C4-2B (cell line): ENCODE measurements around the gene PDE2A.

Experiments used
- H3K27ac ChIP-seq: fragments of 450-650 bp; 2 replicates; pipeline ENCODE4 v1.5.1; 2017
- CTCF ChIP-seq: fragments of 450-650 bp; conservative IDR thresholded peaks from 2 replicates; pipeline ENCODE4 v1.5.1; 2017; ENCODE audit warnings: mild to moderate bottlenecking
- ZFX ChIP-seq: fragments of 450-650 bp; IDR thresholded peaks from 2 replicates; pipeline ENCODE4 v1.6.1; 2017

The PDE2A gene

GRCh38 chr11:72681226-72682153 lies 7.3 kb upstream of the PDE2A start:
- no peak overlapping the region for H3K27ac ChIP-seq
- TF ChIP-seq CTCF (no peak), ZFX (no peak)

GRCh38 chr11:72680624-72681158 lies 6.5 kb upstream of the PDE2A start:
- no peak for TF ChIP-seq CTCF
- no peak for TF ChIP-seq ZFX
- H3K27ac ChIP-seq = no peak overlapping the region

DNA sequence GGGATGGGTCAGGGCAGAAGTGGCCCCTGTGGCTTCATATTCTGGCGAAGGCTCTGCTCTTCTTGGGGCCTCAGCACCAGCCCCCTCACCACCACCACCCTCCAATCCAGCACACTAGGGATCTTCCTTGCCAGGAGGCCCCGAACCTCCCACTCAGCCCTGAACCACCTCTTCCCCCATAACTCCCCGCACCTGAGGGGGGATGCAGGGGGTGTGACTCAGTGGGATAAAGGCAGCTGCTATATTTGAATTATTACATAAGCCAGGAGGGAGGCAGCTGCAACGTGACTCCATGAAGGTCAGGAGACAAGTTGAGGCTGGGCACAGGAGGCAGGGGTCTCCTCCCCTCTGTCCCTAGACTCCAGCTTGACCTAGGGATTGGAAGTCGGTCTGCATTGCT lies 5.6 kb upstream of the PDE2A start:
- H3K27ac ChIP-seq = no peak overlapping the region
- TF ChIP-seq CTCF (no peak), ZFX (no peak)

- TF ChIP-seq ZFX = no peak
- no peak for TF ChIP-seq CTCF
- no peak overlapping the region for H3K27ac ChIP-seq
Observed at GRCh38 chr11:72678524-72678923, 4.3 kb upstream of the PDE2A start.

DNA sequence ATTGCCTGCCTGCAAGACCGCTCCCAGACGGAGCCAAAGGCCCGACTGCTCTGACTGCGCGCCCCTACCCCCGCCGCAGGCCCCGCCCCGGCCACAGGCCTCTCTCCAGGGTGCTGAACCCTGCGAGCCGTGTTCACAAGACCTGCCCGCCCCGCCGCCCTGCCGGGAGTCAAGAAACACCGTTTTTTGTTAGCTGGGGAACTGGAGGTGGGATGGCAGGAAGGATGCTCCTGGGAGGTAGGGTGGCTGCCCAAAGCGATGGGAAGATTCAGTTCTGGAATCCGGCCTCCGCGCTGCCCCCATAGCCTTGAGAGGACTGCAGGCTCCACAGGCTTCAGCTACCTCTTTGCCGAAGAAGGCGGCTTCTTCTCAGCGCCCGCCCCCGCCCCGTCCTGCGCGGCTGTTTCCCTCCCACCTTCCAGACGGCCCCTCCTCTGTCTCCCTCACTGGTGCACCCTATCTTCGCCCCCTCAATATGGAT lies 2.7 kb upstream of the PDE2A start:
- TF ChIP-seq ZFX (no peak), CTCF (no peak)
- no peak overlapping the region for H3K27ac ChIP-seq

- TF ChIP-seq CTCF (no peak), ZFX (no peak)
- H3K27ac ChIP-seq = no peak overlapping the region
Observed at GRCh38 chr11:72675221-72675620, 999 bp upstream of the PDE2A start.

DNA sequence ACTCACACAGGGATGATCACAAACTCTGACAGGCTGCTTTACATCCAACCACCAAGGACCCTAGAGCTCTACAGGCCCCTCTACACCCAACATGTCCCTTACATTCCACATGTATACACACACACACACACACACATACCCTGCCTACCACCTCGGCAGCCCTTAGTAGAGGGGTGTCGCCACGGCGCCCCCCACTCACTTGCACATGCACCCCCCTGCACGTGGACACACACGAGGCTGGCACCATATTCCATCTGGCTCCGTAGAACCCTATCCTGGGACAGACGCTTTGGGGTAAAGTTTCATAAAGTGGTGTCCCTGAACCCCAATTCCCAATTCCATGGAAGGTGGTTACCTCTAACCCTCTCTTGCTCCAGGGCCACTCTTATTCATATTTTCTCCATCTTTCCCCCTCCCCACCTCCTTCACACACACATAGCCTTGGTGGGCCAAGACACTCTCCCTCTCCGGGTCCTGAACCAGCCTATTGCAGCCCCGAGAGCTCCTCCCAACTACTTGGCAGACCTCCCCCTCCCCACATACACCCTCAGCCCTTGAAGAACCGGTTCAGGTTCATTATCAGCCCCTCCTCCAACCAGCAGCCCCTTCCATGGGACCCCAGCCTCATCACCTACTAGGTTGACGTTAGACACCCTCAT lies 809 bp downstream of the PDE2A start:
- no peak for TF ChIP-seq ZFX
- TF ChIP-seq CTCF = no peak
- H3K27ac ChIP-seq = no peak overlapping the region
